HG02763 (cell line): ENCODE results near the gene CMKLR1.

Experiments
- ATAC-seq: cut with Tn5 transposase; IDR thresholded peaks from one replicate; pipeline ENCODE4 v1.9.1; 2021; ENCODE audit warnings: mild to moderate bottlenecking, moderate library complexity; ENCODE audit not compliant: unreplicated experiment

Gene CMKLR1

GRCh38 chr12:108363165-108363564 lies 24.1 kb upstream of the CMKLR1 start:
- no peak for ATAC-seq

- ATAC-seq = no peak
Observed at GRCh38 chr12:108361606-108362005, 22.5 kb upstream of the CMKLR1 start.

GRCh38 chr12:108360487-108360886 lies 21.4 kb upstream of the CMKLR1 start:
- no peak for ATAC-seq

- ATAC-seq = no peak
Observed at GRCh38 chr12:108360057-108360456, 20.9 kb upstream of the CMKLR1 start.

GRCh38 chr12:108358580-108358965 lies 19.5 kb upstream of the CMKLR1 start:
- no peak for ATAC-seq

DNA sequence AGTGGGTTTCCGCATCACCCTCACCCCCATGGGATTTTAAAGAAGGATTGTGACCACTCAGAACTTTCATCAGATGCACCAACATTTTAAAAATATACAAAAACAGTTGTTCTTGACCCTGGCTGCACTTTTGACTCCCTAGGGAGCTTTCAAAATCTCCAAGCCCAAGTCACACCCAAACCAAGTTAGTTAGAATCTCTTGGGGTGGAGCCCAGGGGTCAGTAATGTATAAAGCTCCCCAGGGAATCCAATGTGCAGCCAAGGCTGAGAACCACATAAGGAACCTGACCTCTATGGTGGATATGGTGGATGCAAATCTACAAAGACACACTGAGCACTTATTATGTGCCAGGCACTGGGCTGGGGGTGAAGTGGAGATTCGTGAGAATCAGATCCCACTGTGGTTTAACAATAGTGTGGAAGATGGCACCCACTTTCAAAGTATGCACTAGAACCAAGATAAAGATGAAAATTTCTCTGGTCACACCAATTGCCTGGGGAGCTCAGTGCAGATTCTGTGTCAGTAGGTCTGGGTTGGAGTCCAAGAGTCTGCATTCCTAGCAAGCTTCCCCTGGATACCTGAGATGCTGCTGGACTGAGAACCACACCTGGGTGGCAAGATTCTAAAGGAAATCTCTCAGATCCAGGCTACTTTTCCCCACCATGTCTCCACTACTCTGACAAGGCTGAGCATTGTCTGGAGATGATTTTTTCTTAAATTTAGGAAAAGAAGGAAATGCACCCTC lies 18.9 kb upstream of the CMKLR1 start:
- no peak for ATAC-seq

GRCh38 chr12:108356835-108357806 lies 18.0 kb upstream of the CMKLR1 start:
- ATAC-seq = no peak

DNA sequence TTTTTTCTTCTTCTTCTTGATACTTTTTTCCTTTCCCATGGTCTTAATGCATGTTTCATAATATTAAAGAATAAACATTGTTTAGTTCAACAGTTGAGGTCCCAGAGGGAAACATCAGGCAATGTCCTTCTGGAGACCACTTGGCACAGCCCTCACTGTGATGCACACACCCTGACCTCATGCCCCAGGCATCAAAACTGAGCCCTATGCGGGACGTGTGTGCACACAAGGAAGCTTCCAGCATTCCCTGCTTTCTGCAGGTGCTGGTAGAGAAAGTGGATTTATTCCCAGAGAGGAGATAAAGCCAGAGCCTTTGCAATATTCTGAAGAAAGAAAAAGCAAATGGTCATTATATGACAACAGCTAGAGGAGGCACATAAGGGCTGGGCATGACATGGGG lies 16.0 kb upstream of the CMKLR1 start:
- ATAC-seq = no peak

- ATAC-seq = no peak
Observed at GRCh38 chr12:108352591-108352990, 13.5 kb upstream of the CMKLR1 start.

- ATAC-seq = no peak
Observed at GRCh38 chr12:108350511-108350910, 11.4 kb upstream of the CMKLR1 start.

DNA sequence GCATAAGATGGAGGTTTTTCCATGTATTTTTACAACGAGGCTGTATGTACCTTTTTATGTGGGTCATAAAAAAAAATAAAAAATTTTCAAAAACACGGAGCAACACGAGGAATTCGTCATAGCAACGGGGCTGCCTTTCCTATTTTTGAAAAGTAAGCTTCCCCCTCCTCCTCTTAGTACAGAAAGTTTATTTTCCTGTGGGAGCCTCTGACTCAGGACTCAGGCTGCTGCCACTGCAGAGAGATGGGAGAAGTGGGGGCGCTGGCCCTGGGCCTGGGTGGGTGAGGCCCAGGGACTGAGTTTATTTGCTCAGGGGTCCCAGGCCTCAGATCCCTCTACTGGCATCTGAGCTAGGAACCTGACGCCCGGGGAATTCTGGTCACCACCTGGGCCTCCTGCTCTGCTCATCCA lies 10.2 kb upstream of the CMKLR1 start:
- no peak for ATAC-seq

- ATAC-seq = no peak
Observed at GRCh38 chr12:108348842-108349241, 9.7 kb upstream of the CMKLR1 start.

DNA sequence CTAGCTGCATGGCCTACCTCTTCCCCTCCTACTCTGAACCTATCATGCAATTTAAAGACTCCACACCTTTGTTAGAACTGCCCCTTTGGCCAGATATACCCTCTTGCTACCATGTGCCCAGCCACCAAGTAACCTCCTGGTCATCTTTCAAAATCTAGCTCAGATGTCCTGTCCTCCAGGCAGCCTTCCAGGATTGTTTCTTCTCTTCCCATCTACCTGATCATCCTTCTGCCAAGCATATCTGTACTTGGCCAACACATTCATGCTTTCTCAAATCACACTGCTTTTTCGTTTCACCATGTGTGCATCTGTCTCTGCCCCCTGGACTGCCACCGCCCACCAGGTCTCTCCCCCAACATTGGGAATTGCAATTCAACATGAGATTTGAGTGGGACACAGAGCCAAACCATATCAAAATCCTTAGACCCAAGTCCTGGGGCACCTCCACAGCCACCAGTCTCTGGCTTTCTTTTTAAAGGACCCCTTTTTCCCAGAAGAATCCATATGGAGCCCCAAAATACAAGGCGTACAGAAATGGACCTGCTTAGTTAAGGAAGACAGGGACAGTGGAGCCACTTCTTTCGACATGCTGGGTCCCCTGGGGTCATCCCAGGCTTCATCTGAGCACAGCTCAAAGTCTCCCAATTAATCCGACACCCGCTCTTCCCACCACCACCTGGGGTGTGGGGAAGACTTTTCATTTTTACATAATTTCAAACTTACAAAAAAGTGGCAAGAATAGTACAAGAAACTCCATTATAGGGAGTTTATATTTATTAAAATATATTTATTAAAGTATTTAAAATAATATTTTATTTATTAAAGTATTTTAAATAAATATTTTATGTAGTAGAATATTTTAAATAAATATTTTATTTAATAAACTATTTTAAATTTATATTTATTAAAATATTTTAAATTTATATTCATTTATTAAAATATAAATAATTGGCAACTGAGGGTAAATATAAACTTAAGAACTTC lies 7.9 kb upstream of the CMKLR1 start:
- ATAC-seq = no peak

DNA sequence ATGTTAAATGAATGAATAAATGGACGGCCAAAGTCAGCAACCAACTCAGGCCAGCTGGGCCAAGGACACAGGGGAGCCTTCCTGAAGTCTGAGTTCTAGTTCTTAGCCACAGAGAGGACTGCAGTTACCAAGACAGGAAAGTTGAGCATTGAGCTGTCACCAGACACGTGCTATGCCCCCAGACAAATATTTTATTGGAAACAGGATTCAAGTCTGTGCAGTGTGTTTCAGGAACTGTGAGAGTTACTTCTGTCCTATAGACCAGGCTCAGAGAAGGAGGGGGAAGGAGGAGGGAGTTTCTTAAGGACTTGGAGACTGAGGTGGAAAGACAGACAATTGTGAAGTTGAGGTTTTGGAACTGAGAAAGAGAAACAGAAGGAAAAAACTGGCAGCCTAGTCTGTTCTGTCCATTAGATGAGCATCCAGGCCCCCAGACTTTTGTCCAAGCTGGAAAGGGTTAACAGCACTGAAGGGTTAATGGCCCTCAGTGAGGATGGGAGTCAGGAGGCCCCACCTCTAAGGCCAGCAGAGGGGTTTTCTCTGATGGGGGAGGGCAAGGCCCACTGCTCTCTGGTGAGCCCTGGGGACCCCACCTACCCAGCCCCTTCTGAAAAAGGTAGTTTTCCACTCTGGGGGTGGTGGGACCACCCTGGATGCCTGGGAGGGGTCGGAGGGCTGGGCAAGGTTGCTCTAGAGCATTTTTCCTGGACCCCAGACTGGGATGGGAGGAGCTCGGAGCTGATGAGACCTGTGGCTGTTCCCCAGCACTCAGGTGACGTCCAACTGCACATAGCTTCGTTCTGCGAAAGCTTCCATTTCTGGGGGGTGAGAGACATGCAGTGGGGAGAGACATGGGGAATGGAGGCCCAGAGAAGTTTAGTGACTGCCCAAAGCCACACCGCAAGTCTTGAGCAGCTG lies 6.9 kb upstream of the CMKLR1 start:
- ATAC-seq = no peak

- no peak for ATAC-seq
Observed at GRCh38 chr12:108342985-108343384, 3.9 kb upstream of the CMKLR1 start.

DNA sequence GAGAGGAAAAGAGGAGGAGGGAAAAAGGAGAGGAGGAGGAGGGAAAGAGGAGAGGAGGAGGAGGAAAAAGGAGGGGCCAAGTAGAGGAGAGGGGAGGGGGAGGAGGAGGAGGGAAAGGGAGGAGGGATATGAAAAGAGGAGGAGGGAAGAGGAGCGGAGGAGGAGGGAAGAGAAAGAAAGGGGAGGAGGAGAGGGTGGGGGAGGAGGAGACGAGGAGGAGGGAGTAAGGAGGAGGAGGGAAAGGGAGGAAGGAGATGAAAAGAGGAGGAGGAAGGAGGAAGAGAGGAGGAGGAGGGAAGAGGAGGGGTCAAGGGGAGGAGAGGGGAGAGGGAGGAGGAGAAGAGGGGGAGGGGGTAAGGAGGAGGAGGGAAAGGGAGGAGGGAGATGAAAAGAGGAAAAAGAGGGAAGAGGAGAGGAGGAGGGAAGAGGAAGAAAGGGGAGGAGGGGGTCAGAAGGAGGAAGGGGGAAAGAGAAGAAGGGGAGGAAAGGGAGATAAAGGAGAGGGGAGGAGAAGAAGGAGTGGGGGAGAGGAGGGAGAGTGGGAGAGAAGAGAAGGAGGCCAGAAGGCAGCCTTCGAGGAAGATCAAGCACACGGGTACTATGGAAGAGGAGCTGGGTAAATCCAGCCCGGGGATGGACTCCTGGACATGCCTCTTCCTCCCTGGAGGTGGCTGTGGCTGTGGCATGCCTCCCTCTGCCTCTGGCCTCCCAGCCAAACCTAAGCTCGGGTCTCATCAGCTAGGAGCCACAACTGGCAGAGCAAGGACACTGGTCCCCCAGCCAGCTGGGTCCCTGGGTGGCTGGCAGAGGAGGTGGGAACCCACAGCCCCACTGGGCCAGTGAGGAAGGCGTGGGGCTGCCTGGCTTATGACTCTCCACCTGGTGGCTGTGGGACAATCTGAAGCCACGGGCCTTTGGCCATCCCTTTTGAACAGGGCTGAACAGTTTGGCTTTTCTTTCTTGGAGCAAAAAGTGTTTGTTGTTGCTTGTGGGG lies 3.0 kb upstream of the CMKLR1 start:
- ATAC-seq = no peak

DNA sequence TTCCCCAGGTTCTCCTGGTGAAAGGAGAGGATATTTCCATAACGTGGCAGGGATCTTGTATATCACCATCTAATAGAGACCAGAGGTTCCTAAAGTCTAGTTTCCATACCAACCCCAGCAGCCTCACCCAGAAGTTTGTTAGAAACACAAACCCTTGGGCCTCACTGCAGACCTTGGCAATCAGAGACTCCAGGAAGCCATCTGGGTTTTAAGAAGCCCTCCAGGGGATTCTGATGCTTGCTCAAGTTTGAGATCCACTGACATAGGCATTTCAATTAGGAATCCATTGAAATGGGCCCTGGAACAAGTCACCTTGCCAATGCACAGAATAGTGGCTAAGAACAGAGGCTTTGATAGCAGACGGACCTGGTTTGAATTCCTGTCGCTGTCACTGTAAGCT lies 2.2 kb upstream of the CMKLR1 start:
- no peak for ATAC-seq

DNA sequence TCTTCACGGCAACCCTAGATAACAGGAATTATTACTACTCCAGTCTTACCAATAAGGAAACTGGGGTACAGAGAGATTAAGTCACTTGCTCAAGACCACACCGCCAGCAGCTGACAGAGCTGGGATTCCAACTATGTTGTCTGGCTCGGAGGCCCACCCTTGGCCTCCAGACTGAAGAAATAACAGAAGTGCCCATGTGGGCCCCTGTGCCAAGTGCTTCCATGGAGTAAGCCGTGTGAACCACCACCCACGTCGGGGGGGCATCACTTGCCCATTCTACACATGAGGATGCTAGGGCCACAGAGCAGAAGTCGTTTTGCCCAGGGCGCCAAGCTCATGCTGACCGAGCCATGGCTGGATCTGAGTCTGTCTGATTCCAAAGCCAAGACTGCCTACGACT lies 926 bp upstream of the CMKLR1 start:
- ATAC-seq = no peak
